Superior temporal gyrus (tissue), 1 donor: Measurements from ENCODE around the gene FAM111A.

Experiments used
- DNase-seq: peaks from one replicate; pipeline ENCODE4 v3.0.0-alpha.2; 2016; ENCODE audit errors: extremely low spot score

FAM111A gene

DNA sequence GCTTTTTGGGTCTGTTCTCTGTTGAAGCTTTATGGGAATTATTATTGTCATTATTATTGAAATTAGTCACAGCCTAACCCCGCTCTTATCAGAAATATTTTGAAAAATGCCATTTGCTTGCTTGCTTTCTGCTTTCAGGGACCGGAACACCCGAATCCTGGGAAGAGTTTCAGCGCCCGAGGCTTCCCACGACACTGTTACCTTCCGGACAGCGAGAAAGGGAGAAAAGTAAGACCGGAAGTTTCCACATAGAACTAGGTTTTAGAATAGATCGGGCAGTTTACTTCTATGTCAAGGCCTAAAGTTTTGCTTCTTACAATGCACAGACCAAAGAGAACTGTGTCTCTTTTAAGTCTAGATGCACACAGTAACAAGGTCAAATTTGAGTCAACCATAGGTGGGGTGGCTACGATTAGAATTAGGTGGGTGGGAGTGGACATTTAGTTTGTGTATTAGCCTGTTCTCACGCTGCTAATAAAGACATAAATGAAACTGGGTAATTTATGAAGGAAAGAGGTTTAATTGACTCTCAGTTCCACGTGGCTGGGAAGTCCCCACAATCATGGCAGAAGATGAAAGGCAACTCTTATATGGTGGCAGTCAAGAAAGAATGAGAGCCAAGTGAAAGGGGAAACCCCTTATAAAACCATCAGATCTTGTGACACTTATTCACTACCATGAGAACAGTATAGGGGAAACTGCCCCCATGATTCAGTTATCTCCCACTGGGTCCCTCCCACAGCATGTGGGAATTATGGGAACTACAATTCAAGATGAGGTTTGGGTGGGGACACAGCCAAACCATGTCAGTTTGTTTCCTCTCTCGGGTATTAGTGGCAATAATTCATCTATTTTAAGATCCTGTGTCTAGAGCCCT is 57.1 kb downstream of the FAM111A start:
- DNase-seq, result no peak

DNA sequence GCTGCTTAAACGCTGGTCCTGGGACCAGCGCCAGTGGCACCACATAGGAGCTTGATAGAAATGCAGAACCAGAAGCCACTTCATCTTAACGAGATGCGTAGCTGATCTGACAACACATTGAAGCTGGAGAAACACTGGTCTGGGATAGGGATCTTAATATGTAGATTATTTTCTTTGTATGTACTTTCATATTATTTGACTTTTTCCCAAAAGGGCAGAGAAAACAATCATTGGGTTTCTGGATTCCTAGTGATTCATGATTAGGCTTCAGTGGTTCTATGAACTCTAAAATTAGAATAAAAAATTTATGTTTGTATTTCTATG is 57.7 kb downstream of the FAM111A start:
- DNase-seq, result no peak

DNA sequence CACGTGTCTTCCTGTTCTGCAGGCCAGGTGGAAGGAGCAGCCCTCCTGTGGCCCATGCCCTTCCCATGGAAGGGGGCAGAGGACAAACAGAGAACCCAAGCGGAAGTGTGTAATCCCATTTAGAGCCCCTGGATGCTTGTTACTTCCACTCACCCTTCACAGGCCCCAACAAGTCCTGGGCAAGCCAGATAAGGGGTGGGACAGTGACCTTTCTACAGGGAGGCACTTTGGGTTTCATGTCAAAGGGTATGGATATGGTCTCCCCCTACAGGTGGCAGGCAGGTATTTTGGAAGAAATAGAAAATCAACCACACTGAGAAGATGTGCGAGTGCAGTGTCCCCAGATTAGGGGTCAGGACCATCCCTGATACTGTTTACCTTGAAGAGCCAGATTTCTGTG is 58.7 kb downstream of the FAM111A start:
- DNase-seq, result no peak
